Keratinocyte (primary cell): ENCODE results near the gene TSHB. TPM values are rescaled to one million over a fixed set of nuclear protein-coding genes. Genes with fewer than 3 reads are reported as not detected.

Source experiments
- DNase-seq: peaks from one replicate; pipeline ENCODE4 v3.0.0-alpha.2; 2011; ENCODE audit warnings: low read depth, missing footprints, low spot score
- FAIRE-seq: peaks from 2 replicates; lab custom pipeline; 2011; peaks lifted over from hg19 to GRCh38; lab: Jason Lieb, UNC
- H2AFZ ChIP-seq: 2 replicates; pipeline ENCODE4 v1.6.0; 2012; ENCODE audit warnings: low read length, control low read depth, inconsistent platforms; ENCODE audit not compliant: control insufficient read depth
- H3K27ac ChIP-seq: 2 replicates; pipeline ENCODE4 v1.5.1; 2011; ENCODE audit warnings: low read length; ENCODE audit not compliant: control insufficient read depth, insufficient read depth
- H3K27me3 ChIP-seq: 3 replicates; pipeline ENCODE4 v1.6.0; 2011; ENCODE audit warnings: low read length; ENCODE audit not compliant: control insufficient read depth, insufficient read depth; ENCODE audit errors: extremely low read depth
- H3K36me3 ChIP-seq, 2 experiments: 2 replicates in 1 of 2; 3 replicates in 1 of 2; pipeline ENCODE4 v1.5.1; 2011; ENCODE audit warnings: low read length in 2 of 2, mild to moderate bottlenecking in 1 of 2; ENCODE audit not compliant: control insufficient read depth in 2 of 2, insufficient read depth in 2 of 2; ENCODE audit errors: extremely low read depth in 1 of 2
- H3K4me1 ChIP-seq: 3 replicates; pipeline ENCODE4 v1.5.1; 2011; ENCODE audit warnings: low read length; ENCODE audit not compliant: control insufficient read depth, insufficient read depth; ENCODE audit errors: extremely low read depth
- H3K4me2 ChIP-seq: 3 replicates; pipeline ENCODE4 v1.6.0; 2011; ENCODE audit warnings: low read depth, low read length; ENCODE audit not compliant: control insufficient read depth, insufficient read depth; ENCODE audit errors: extremely low read depth
- H3K4me3 ChIP-seq, 3 experiments: fragments of 200-600 bp in 1 of 3; sonication (generic) in 1 of 3; 2 replicates in 2 of 3; 3 replicates in 1 of 3; pipeline ENCODE4 v1.5.1; 2011 to 2016; ENCODE audit warnings: low read length in 3 of 3, mild to moderate bottlenecking in 3 of 3, control low read depth in 2 of 3, inconsistent platforms in 1 of 3, low read depth in 1 of 3, mixed read lengths in 1 of 3, mixed run types in 1 of 3, moderate library complexity in 1 of 3; ENCODE audit not compliant: control insufficient read depth in 2 of 3, insufficient read depth in 2 of 3; ENCODE audit errors: extremely low read depth in 1 of 3
- H3K79me2 ChIP-seq: 2 replicates; pipeline ENCODE4 v1.6.0; 2012; ENCODE audit warnings: low read length; ENCODE audit not compliant: control insufficient read depth, insufficient read depth
- H3K9ac ChIP-seq: 3 replicates; pipeline ENCODE4 v1.6.0; 2011; ENCODE audit warnings: low read length; ENCODE audit not compliant: control insufficient read depth, insufficient read depth; ENCODE audit errors: extremely low read depth
- H3K9me1 ChIP-seq: 3 replicates; pipeline ENCODE4 v1.6.0; 2011; ENCODE audit warnings: low read length; ENCODE audit not compliant: control insufficient read depth, insufficient read depth; ENCODE audit errors: extremely low read depth
- H3K9me3 ChIP-seq: 2 replicates; pipeline ENCODE4 v1.5.1; 2012; ENCODE audit warnings: low read depth, low read length; ENCODE audit not compliant: control insufficient read depth
- H4K20me1 ChIP-seq: 3 replicates; pipeline ENCODE4 v1.6.0; 2011; ENCODE audit warnings: low read length; ENCODE audit not compliant: control insufficient read depth, insufficient read depth; ENCODE audit errors: extremely low read depth
- EZH2 ChIP-seq: IDR thresholded peaks from one replicate; pipeline ENCODE4 v1.6.1; 2012; ENCODE audit warnings: inconsistent platforms, mild to moderate bottlenecking, low read length, moderate library complexity
- dilution Hi-C: fragments of 300-500 bp; cut with MboI; formaldehyde crosslinking; loops from one replicate; pipeline ENCODE4 v1.7.0; 2020; ENCODE audit warnings: low sequenced_read_pairs; ENCODE audit not compliant: extremely low pct_ligation_motif_present
- polyA plus RNA-seq, 5 experiments: library from polyadenylated mRNA; depleted of rRNA in 3 of 5; stranded (reverse) in 3 of 5; stranded (forward) in 1 of 5; unstranded in 1 of 5; fragments of >200 nt; gene quantifications; 1 replicate in 1 of 5; 2 replicates in 3 of 5; 3 replicates in 1 of 5; pipeline versions ENCODE4 v1.2.1 to v1.2.3, GENCODE V29; 2011 to 2012; ENCODE audit warnings: missing spikeins in 2 of 5, low read depth in 1 of 5, low replicate concordance in 1 of 5
- TF ChIP-seq, protein P1 (sequence below), 3 experiments: IDR thresholded peaks in 1 of 3; conservative IDR thresholded peaks in 1 of 3; optimal IDR thresholded peaks in 1 of 3; 2 replicates in 2 of 3; 3 replicates in 1 of 3; pipeline versions ENCODE3 to v1.5.1; 2011; ENCODE audit warnings: low read length in 3 of 3, mild to moderate bottlenecking in 3 of 3, moderate library complexity in 2 of 3, control low read depth in 1 of 3, inconsistent platforms in 1 of 3; ENCODE audit not compliant: insufficient read depth in 2 of 3; ENCODE audit errors: extremely low read depth in 1 of 3

The TSHB gene
- polyA plus RNA-seq, 1 donor (not counting 4 experiments of a cell fraction or from before 2014, with no cell fraction given): not detected

DNA sequence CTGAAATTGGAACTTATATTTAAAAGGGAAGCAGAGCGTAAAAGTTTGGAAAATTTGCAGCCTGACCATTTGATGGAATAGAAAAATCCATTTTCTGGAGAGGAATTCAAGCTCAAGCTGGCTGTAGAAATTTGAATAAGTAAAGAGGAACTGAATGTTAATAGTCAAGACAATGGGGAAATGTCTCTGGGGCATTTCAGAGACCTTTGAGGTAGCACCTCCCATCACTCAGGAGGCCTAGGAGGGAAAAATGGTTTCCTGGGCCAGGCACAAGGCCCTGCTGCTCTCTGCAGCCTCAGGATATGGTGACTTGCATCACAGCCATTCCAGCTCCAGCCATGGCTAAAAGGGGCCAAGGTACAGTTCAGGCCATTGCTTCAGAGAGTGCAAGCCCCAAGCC, 17.6 kb upstream of the TSHB start:
- no peak overlapping the region for H3K9ac ChIP-seq
- H3K27me3 ChIP-seq: no peaks in the 10 kb centered on the region
- dilution Hi-C loops: no loop called here
- H4K20me1 ChIP-seq: no peaks in the 10 kb centered on the region
- no peak overlapping the region for H3K4me3 ChIP-seq
- no peaks in the 10 kb centered on the region for H3K4me1 ChIP-seq
- H3K79me2 ChIP-seq: no peaks in the 10 kb centered on the region
- H3K9me1 ChIP-seq: no peaks in the 10 kb centered on the region
- FAIRE-seq (no peak), DNase-seq (no peak)
- H3K9me3 ChIP-seq: no peaks in the 10 kb centered on the region
- no peak overlapping the region for H3K27ac ChIP-seq
- no peak overlapping the region for H3K4me2 ChIP-seq
- H2AFZ ChIP-seq: no peak overlapping the region
- no peak for TF ChIP-seq EZH2
- TF ChIP-seq, protein P1, sequence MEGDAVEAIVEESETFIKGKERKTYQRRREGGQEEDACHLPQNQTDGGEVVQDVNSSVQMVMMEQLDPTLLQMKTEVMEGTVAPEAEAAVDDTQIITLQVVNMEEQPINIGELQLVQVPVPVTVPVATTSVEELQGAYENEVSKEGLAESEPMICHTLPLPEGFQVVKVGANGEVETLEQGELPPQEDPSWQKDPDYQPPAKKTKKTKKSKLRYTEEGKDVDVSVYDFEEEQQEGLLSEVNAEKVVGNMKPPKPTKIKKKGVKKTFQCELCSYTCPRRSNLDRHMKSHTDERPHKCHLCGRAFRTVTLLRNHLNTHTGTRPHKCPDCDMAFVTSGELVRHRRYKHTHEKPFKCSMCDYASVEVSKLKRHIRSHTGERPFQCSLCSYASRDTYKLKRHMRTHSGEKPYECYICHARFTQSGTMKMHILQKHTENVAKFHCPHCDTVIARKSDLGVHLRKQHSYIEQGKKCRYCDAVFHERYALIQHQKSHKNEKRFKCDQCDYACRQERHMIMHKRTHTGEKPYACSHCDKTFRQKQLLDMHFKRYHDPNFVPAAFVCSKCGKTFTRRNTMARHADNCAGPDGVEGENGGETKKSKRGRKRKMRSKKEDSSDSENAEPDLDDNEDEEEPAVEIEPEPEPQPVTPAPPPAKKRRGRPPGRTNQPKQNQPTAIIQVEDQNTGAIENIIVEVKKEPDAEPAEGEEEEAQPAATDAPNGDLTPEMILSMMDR (optimal IDR thresholded peaks at IDR 0.05 in 1 of 3, IDR thresholded peaks at IDR 0.05 in 1 of 3, conservative IDR thresholded peaks at IDR 0.05 in 1 of 3; ENCODE audit: extremely low read depth in 1 of 3, insufficient read depth in 2 of 3, low read length in 3 of 3): no peak
- no peaks in the 10 kb centered on the region for H3K36me3 ChIP-seq

- H3K9me1 ChIP-seq: no peaks in the 10 kb centered on the region
- TF ChIP-seq, protein P1 (optimal IDR thresholded peaks at IDR 0.05 in 1 of 3, IDR thresholded peaks at IDR 0.05 in 1 of 3, conservative IDR thresholded peaks at IDR 0.05 in 1 of 3; ENCODE audit: extremely low read depth in 1 of 3, insufficient read depth in 2 of 3, low read length in 3 of 3): no peak
- TF ChIP-seq EZH2: no peak
- no peaks in the 10 kb centered on the region for H3K9me3 ChIP-seq
- DNase-seq (no peak), FAIRE-seq (no peak)
- dilution Hi-C loops: no loop called here
- H2AFZ ChIP-seq: no peak overlapping the region
- no peaks in the 10 kb centered on the region for H3K36me3 ChIP-seq
- no peak overlapping the region for H3K4me2 ChIP-seq
- no peaks in the 10 kb centered on the region for H3K79me2 ChIP-seq
- H3K4me1 ChIP-seq: no peaks in the 10 kb centered on the region
- no peaks in the 10 kb centered on the region for H3K27me3 ChIP-seq
- no peak overlapping the region for H3K4me3 ChIP-seq
- no peak overlapping the region for H3K9ac ChIP-seq
- no peaks in the 10 kb centered on the region for H4K20me1 ChIP-seq
- H3K27ac ChIP-seq: no peak overlapping the region
Observed at GRCh38 chr1:115012434-115012833, 17.2 kb upstream of the TSHB start.
